Vagina (tissue), 2 donors: ENCODE data around the gene CBFB. TPM values are rescaled to one million over a fixed set of nuclear protein-coding genes. Genes with fewer than 3 reads are reported as not detected.

Experiments
- DNase-seq, 2 donors: peaks; one replicate each; pipeline ENCODE4 v3.0.0-alpha.2; 2017; ENCODE audit errors: extremely low spot score in 2 of 2
- H3K27ac ChIP-seq: fragments of 200-600 bp; sonication (generic); one replicate; pipeline ENCODE4 v1.5.1; 2019
- H3K27me3 ChIP-seq: fragments of 200-600 bp; sonication (generic); one replicate; pipeline ENCODE4 v1.5.1; 2019
- H3K36me3 ChIP-seq, 2 donors: fragments of 200-600 bp; sonication (generic); one replicate each; pipeline ENCODE4 v1.5.1; 2017 to 2019
- H3K4me1 ChIP-seq: fragments of 200-600 bp; sonication (generic); one replicate; pipeline ENCODE4 v1.5.1; 2019
- H3K4me3 ChIP-seq, 2 donors: fragments of 200-600 bp; sonication (generic); 1 replicate in 1 of 2; 2 replicates in 1 of 2; pipeline ENCODE4 v1.5.1; 2016 to 2019
- H3K9me3 ChIP-seq: fragments of 200-600 bp; sonication (generic); one replicate; pipeline ENCODE4 v1.5.1; 2019
- CTCF ChIP-seq, 3 experiments: fragments of 450-650 bp in 2 of 3; fragments of 200-600 bp in 1 of 3; sonication (generic) in 1 of 3; IDR thresholded peaks; one replicate each; pipeline ENCODE4 v1.5.1; 2017 to 2019; ENCODE audit warnings: antibody characterized with exemption in 3 of 3, mild to moderate bottlenecking in 2 of 3, moderate library complexity in 2 of 3
- POLR2A ChIP-seq, 2 donors: fragments of 450-650 bp; IDR thresholded peaks; one replicate each; pipeline ENCODE4 v1.6.1; 2017; ENCODE audit warnings: antibody characterized with exemption in 2 of 2, mild to moderate bottlenecking in 2 of 2, moderate library complexity in 2 of 2
- POLR2AphosphoS5 ChIP-seq, 2 donors: sonication (generic); formaldehyde crosslinking; IDR thresholded peaks; one replicate each; pipeline ENCODE4 v1.9.0; 2017; ENCODE audit warnings: antibody characterized with exemption in 2 of 2, mild to moderate bottlenecking in 2 of 2, low read depth in 1 of 2; ENCODE audit not compliant: insufficient read depth in 1 of 2
- intact Hi-C: fragments of 100-400 bp; cut with DNase I; formaldehyde crosslinking; loops from one replicate; pipeline ENCODE4 v1.15.1; 2023
- total RNA-seq: library from RNA; depleted of rRNA; stranded (reverse); fragments of >200 nt; gene quantifications from one replicate; pipeline ENCODE4 v1.2.3, GENCODE V29; 2016

The CBFB gene
- total RNA-seq, 1 donor from 2014 or later: 33.9 TPM

DNA sequence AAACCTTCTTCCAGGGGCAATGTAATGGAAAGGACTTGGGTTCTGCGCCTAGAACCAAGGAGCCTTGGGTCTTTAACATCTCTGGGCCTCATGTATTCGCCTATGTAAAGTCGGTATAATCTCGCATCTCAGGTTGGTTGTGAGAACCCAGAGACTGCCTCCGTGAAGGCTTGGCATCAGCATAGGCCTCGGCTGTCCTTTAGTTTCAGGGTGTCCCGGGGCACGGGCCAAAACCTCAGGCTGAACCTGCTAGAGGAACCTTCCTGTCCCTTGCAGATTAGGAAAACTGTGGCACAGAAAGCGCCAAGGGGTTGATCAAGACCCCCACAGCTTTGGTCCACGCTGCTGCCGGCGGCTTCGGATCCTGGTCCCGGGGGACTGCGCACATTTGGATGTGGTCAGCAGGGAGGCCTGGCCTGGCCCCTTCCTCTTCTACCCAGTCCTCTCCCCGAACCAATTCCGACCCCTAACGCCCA is 80.0 kb downstream of the CBFB start:
- no peak for TF ChIP-seq POLR2AphosphoS5 (IDR thresholded peaks at IDR 0.05; ENCODE audit: insufficient read depth in 1 of 2, low read depth in 1 of 2)
- TF ChIP-seq CTCF (IDR thresholded peaks at IDR 0.05): no peak
- no peak for TF ChIP-seq POLR2A (IDR thresholded peaks at IDR 0.05)
- no peaks in the 10 kb centered on the region for H3K27me3 ChIP-seq
- peak in 1 of 2 donors; percentile 86 for DNase-seq
- H3K9me3 ChIP-seq: no peaks in the 10 kb centered on the region
- H3K36me3 ChIP-seq: no peaks in the 10 kb centered on the region
- H3K4me1 ChIP-seq: peaks cover 66% of the 10 kb centered on the region
- H3K4me3 ChIP-seq: peak overlapping the region; percentile 88 to 99
- H3K27ac ChIP-seq: peak overlapping the region; percentile 84
- intact Hi-C loops: no loop called here

DNA sequence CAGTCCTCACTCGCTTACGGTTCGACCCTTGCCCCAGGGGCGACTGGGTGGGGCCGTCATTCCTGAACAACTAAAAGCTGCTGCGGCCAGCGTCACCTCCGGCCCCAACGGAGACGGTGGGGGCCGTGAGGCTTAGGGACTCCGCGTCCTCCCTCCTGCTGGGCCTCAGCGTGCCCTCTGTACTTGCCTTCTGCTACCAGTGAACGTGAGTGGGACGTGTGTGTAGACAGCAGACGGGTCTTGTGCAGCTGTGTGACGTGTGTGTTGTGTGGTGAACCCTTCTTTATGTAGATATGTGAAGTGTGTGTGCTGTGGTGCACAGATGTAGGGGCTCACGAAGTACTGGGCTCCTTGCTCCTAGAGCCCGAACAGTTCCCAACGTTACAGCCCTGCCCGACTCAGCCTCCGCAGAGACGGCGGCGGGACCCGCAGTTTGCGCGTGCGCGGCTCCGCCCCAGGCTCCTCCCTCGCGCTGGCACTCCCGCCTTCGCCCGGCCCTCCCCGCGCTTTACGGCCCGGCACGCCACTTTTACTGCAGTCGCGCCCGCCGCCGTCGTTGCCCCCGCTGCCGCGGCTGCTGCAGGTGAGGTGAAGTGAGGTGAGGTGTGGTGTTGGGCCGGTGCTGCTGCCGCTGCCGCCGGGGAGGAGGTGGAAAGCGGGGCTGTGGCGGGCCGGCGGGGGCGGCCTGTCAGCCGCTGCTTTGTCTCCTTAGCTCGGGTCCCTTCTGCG is 80.6 kb downstream of the CBFB start, which contains the start of gene PHAF1:
PHAF1 (plus strand) TSS at position 535 of the 729 bp plus-strand sequence. CDS start 235 bp downstream, outside the sequence.
- Histone ChIP-seq H3K27ac (peak within 1 kb of the TSS; percentile 84), H3K9me3 (no peaks in the 10 kb centered on the region), H3K36me3 (no peaks in the 10 kb centered on the region), H3K4me1 (peaks cover 67% of the 10 kb centered on the region), H3K27me3 (no peaks in the 10 kb centered on the region), H3K4me3 (peak within 1 kb of the TSS; percentile 88 to 99)
- peak in 1 of 2 donors; percentile 91 for DNase-seq
- intact Hi-C loops: no loop called here
- no peak for TF ChIP-seq CTCF (IDR thresholded peaks at IDR 0.05)
- peak in 1 of 2 donors; percentile 43 for TF ChIP-seq POLR2A (IDR thresholded peaks at IDR 0.05)
- peak; percentile 56 to 86 for TF ChIP-seq POLR2AphosphoS5 (IDR thresholded peaks at IDR 0.05; ENCODE audit: insufficient read depth in 1 of 2, low read depth in 1 of 2)

DNA sequence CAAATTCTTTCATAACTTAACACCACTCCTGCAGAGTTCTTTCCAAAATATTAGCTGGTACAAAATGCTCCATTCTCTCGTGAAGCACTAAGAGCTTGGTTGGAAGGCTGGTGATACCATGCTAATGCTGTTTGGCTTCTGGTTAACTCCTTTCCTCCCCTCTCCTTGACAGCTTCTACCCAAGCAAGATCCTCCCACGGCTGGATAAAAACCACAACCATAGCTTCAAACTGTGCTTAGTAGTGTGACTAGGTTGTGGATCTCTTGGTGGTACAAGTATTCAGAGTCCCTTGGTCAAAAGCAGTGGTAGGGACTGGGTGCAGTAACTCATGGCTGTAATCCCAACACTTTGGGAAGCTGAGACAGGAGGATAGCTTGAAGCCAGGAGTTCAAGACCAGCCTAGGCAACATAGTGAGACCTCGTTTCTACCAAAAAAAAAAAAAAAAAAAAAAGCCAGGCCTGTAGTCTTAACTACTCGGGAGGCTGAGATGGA is 83.0 kb downstream of the CBFB start:
- H3K4me3 ChIP-seq: no peak overlapping the region
- H3K9me3 ChIP-seq: no peaks in the 10 kb centered on the region
- H3K27me3 ChIP-seq: no peaks in the 10 kb centered on the region
- no peaks in the 10 kb centered on the region for H3K36me3 ChIP-seq
- TF ChIP-seq CTCF (IDR thresholded peaks at IDR 0.05): no peak
- no peak for TF ChIP-seq POLR2AphosphoS5 (IDR thresholded peaks at IDR 0.05; ENCODE audit: insufficient read depth in 1 of 2, low read depth in 1 of 2)
- TF ChIP-seq POLR2A (IDR thresholded peaks at IDR 0.05): no peak
- intact Hi-C loops: no loop called here
- no peak overlapping the region for H3K27ac ChIP-seq
- peak in 1 of 2 donors; percentile 37 for DNase-seq
- peaks cover 47% of the 10 kb centered on the region for H3K4me1 ChIP-seq

DNA sequence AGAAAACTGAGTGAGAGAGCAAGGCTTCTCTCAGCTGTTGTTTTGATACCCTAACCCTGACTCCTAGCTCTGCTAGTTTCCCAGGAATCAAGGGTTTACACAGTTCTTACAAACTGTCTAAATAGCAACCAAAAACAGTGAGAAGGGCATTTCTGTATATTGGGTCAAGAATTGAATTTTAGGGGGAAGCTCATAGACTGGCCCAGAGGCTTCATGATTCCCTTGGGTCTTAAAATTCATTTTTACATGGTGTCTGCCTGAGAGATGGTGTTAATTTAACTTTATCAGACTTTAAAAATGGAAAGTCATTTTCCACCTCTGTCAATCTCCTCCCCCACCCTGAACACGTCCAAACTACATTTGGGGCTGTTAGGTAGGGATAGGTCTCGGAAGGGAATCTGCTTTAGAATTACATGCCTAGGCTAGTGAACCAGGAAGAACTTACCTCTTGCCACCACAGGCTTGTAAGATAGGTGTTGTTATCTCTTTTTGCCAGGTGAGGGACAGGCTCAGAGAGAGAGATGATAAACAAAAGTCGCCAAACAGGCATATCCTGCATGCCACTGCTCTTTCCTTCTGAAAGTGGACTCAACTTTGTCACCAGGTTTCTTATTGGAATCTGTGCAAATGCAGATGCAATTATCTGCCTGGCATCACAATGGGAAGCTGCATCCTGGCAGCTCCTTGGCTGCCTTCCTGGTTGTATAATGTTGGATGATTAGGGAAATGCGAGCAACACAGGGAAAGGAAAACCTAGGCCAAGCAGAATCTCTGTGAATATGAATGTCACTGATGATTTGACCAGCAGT is 83.8 kb downstream of the CBFB start:
- DNase-seq: peak in 1 of 2 donors; percentile 34
- H3K4me3 ChIP-seq: no peak overlapping the region
- H3K27ac ChIP-seq: no peak overlapping the region
- no peaks in the 10 kb centered on the region for H3K27me3 ChIP-seq
- no peaks in the 10 kb centered on the region for H3K9me3 ChIP-seq
- H3K36me3 ChIP-seq: no peaks in the 10 kb centered on the region
- peaks cover 47% of the 10 kb centered on the region for H3K4me1 ChIP-seq
- intact Hi-C loops: no loop called here
- TF ChIP-seq POLR2A (IDR thresholded peaks at IDR 0.05) (no peak), POLR2AphosphoS5 (IDR thresholded peaks at IDR 0.05; ENCODE audit: insufficient read depth in 1 of 2, low read depth in 1 of 2) (no peak), CTCF (IDR thresholded peaks at IDR 0.05) (no peak)
